Measurements from ENCODE around the gene SWAP70. TPM values are rescaled to one million over a fixed set of nuclear protein-coding genes. Genes with fewer than 3 reads are reported as not detected.

SWAP70 gene
- total RNA-seq (2021) = 18.9 and 21.1 TPM in 2 replicates
- percentile 68 among the genes with signal in this experiment for Bru-seq, nascent RNA
- percentile 64 among the genes with signal in this experiment for BruChase-seq, experiment 1, labeled RNA remaining after a 2-hour chase
- percentile 67 among the genes with signal in this experiment for BruChase-seq, experiment 2, labeled RNA remaining after a 6-hour chase
- long read RNA-seq, full-length matches to known transcripts = 41 of 48 reads
- long read RNA-seq, partial matches to known transcripts = 6 of 48 reads
- long read RNA-seq, other reads (novel, unspliced or antisense) = 1 of 48 reads

DNA sequence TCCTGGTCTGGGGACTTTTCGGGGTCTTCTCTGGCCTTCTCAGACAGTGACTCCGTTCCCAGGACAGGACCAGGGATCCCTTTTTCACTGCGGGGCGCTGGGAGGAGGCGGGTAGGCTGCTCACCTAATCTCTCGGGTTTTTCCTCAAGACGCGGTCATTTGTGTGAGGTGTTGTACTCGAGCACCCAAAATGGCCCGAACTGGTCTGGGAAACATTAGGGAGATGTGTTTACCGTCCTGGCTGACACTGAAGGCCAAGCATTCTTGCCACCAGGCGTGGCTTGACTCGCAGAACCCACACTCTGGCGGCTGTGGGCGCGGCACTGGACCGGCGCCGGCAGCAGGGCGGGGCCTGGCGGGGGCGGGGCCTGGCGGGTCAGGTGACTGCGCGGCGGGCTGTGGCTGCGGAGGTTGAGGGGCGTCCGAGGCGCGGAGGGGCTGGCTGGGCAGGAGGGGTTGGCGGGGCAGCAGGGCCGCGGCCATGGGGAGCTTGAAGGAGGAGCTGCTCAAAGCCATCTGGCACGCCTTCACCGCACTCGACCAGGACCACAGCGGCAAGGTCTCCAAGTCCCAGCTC is at the start of gene SWAP70:
SWAP70 (plus strand) TSS at position 379 of the 577 bp plus-strand sequence; CDS start at position 482, 103 bp downstream.
- ChIA-PET CTCF (interaction anchor here (0.6 kb wide), 1 partner anchor 84 kb away, joined by 3 read pairs; no protein-coding TSS in a partner anchor), POLR2A (ENCODE audit: low non-redundant PET) (interaction anchor here (0.6 kb wide), 1 partner anchor 72 kb away, joined by 8 read pairs; no protein-coding TSS in a partner anchor)
- peak within 1 kb of the TSS; percentile 38 for H3K27ac ChIP-seq (ENCODE audit: low read depth, low read length, poor library complexity, severe bottlenecking)

DNA sequence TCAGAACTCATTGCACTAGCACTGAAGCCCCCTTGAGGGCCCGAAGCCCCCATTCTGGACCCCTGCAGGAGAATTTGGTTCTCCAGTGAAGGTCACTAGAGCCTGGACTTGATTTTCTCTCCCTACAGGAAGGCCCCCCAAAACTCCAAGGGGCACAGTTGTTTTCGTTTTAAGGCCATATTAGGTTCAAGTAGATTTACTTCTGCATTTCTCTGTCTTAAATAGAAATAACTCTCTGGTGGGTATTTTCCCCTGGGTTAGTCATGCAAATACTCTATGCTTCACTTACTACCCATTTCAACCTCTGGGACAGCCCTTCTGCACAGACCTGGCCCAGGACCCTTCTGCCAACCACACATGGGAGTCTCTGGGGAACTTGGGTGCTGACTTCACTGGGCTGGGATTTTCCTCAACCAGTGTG is 48.8 kb upstream of the SWAP70 start:
- POLR2A ChIA-PET (ENCODE audit: low non-redundant PET) = no interaction called here
- H3K9me3 ChIP-seq (ENCODE audit: low read depth, low read length, poor library complexity, severe bottlenecking) = no peaks in the 10 kb centered on the region
- intact Hi-C loops (cut with micrococcal nuclease; ENCODE audit: unreplicated experiment) = loop anchor here (10.0 kb wide), 1 partner anchor 690 kb away; the partner anchor contains the start of gene ADM
- no peaks in the 10 kb centered on the region for H3K36me3 ChIP-seq (ENCODE audit: insufficient read depth, low read length, poor library complexity, severe bottlenecking)
- no peaks in the 10 kb centered on the region for H3K4me1 ChIP-seq (ENCODE audit: insufficient read depth, low read length, poor library complexity, severe bottlenecking)
- no peaks in the 10 kb centered on the region for H3K27me3 ChIP-seq (replicated peaks; ENCODE audit: insufficient read depth, low read depth, low read length, poor library complexity)
- no peak overlapping the region for H3K4me3 ChIP-seq (ENCODE audit: low read depth, low read length, poor library complexity, severe bottlenecking)
- no TSS peak for BruUV-seq (replicated peaks)
- TF ChIP-seq EZH2 (IDR thresholded peaks at IDR 0.05; ENCODE audit: borderline replicate concordance, low read depth, low read length, poor library complexity, severe bottlenecking) = no peak
- TF ChIP-seq, protein P1, sequence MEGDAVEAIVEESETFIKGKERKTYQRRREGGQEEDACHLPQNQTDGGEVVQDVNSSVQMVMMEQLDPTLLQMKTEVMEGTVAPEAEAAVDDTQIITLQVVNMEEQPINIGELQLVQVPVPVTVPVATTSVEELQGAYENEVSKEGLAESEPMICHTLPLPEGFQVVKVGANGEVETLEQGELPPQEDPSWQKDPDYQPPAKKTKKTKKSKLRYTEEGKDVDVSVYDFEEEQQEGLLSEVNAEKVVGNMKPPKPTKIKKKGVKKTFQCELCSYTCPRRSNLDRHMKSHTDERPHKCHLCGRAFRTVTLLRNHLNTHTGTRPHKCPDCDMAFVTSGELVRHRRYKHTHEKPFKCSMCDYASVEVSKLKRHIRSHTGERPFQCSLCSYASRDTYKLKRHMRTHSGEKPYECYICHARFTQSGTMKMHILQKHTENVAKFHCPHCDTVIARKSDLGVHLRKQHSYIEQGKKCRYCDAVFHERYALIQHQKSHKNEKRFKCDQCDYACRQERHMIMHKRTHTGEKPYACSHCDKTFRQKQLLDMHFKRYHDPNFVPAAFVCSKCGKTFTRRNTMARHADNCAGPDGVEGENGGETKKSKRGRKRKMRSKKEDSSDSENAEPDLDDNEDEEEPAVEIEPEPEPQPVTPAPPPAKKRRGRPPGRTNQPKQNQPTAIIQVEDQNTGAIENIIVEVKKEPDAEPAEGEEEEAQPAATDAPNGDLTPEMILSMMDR (conservative IDR thresholded peaks at IDR 0.05; ENCODE audit: low read depth, low read length) = no peak
- no peak for DNase-seq (ENCODE audit: low spot score)
- H3K27ac ChIP-seq (ENCODE audit: low read depth, low read length, poor library complexity, severe bottlenecking) = no peak overlapping the region
- CTCF ChIA-PET = no interaction called here

More for the DNA sequence above, at the start of gene SWAP70:
- no TSS peak for BruUV-seq (replicated peaks)
- TF ChIP-seq, protein P1 (conservative IDR thresholded peaks at IDR 0.05; ENCODE audit: low read depth, low read length) = no peak
- intact Hi-C loops (cut with micrococcal nuclease; ENCODE audit: unreplicated experiment) = no loop called here
- Histone ChIP-seq H3K4me1 (ENCODE audit: insufficient read depth, low read length, poor library complexity, severe bottlenecking) (no peaks in the 10 kb centered on the region), H3K4me3 (ENCODE audit: low read depth, low read length, poor library complexity, severe bottlenecking) (peak within 1 kb of the TSS; percentile 91), H3K9me3 (ENCODE audit: low read depth, low read length, poor library complexity, severe bottlenecking) (peaks cover 12% of the 10 kb centered on the region), H3K27me3 (replicated peaks; ENCODE audit: insufficient read depth, low read depth, low read length, poor library complexity) (no peaks in the 10 kb centered on the region), H3K36me3 (ENCODE audit: insufficient read depth, low read length, poor library complexity, severe bottlenecking) (no peaks in the 10 kb centered on the region)
- peak; percentile 75 for DNase-seq (ENCODE audit: low spot score)

DNA sequence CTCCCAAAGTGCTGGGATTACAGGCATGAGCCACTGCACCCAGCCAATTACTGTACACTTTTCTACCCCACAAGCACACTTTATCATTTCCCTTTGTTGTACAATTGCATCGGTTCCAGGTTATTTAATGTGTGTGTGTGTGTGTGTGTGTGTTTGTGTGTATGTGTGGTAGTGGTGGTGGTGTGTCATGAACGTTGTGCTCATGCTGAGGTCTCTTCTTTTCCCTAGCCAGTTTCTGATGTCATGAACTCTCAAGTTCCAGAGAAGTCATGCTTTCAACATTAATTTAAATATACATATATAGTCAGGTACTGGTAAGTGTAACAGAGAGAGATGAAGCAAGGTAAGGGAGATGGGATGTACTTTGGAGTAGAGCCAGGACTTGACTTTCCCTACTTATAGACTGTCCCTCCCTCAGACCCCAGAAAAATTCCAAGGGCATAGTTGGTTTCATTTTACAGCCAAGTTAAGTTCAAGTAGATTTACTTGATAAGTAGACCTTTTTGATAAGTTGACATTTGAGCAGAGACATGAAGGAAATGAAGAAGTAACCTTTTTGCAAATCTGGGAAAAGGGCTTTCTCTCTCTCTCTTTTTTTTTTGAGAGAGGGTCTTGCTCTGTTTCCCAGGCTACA is 47.7 kb upstream of the SWAP70 start:
- Histone ChIP-seq H3K9me3 (ENCODE audit: low read depth, low read length, poor library complexity, severe bottlenecking) (no peaks in the 10 kb centered on the region), H3K4me1 (ENCODE audit: insufficient read depth, low read length, poor library complexity, severe bottlenecking) (no peaks in the 10 kb centered on the region), H3K36me3 (ENCODE audit: insufficient read depth, low read length, poor library complexity, severe bottlenecking) (no peaks in the 10 kb centered on the region), H3K4me3 (ENCODE audit: low read depth, low read length, poor library complexity, severe bottlenecking) (no peak overlapping the region), H3K27ac (ENCODE audit: low read depth, low read length, poor library complexity, severe bottlenecking) (no peak overlapping the region), H3K27me3 (replicated peaks; ENCODE audit: insufficient read depth, low read depth, low read length, poor library complexity) (no peaks in the 10 kb centered on the region)
- POLR2A ChIA-PET (ENCODE audit: low non-redundant PET) = no interaction called here
- BruUV-seq (replicated peaks) = no TSS peak
- intact Hi-C loops (cut with micrococcal nuclease; ENCODE audit: unreplicated experiment) = loop anchor here (10.0 kb wide), 1 partner anchor 689 kb away; the partner anchor contains the start of gene ADM
- CTCF ChIA-PET = no interaction called here
- DNase-seq (ENCODE audit: low spot score) = no peak
- TF ChIP-seq EZH2 (IDR thresholded peaks at IDR 0.05; ENCODE audit: borderline replicate concordance, low read depth, low read length, poor library complexity, severe bottlenecking) = no peak
- TF ChIP-seq, protein P1 (conservative IDR thresholded peaks at IDR 0.05; ENCODE audit: low read depth, low read length) = no peak
